PFSK-1 (cell line): ENCODE measurements around the gene INTS11.
A peak's percentile ranks its signal among the peaks of the same experiment; 100 is the strongest.

ENCODE experiments used
- FOXP2 ChIP-seq: optimal IDR thresholded peaks from 2 replicates; pipeline ENCODE3; 2011; ENCODE audit warnings: borderline replicate concordance, control low read depth, inconsistent platforms; ENCODE audit not compliant: insufficient read depth; ENCODE audit errors: extremely low read length, extremely low read depth
- POLR2AphosphoS5 ChIP-seq: IDR thresholded peaks from 2 replicates; pipeline ENCODE4 v1.6.1; 2012; ENCODE audit warnings: low read depth, mild to moderate bottlenecking, control low read depth, low read length, moderate library complexity
- SIN3A ChIP-seq: IDR thresholded peaks from 2 replicates; pipeline ENCODE4 v1.6.1; 2012; ENCODE audit warnings: mild to moderate bottlenecking, low read length, moderate library complexity, borderline replicate concordance; ENCODE audit not compliant: insufficient read depth
- TAF1 ChIP-seq: IDR thresholded peaks from 2 replicates; pipeline ENCODE4 v1.6.1; 2012; ENCODE audit warnings: low read length, control low read depth, borderline replicate concordance; ENCODE audit not compliant: insufficient read depth
- TF ChIP-seq, protein P1 (sequence below), 2 experiments: IDR thresholded peaks; 2 replicates each; pipeline versions ENCODE4 v1.6.1 to v1.8.0; 2011 to 2012; ENCODE audit warnings: low read depth in 2 of 2, low read length in 2 of 2, control low read depth in 1 of 2, inconsistent platforms in 1 of 2, mild to moderate bottlenecking in 1 of 2, moderate library complexity in 1 of 2; ENCODE audit not compliant: insufficient read depth in 1 of 2

The INTS11 gene

DNA sequence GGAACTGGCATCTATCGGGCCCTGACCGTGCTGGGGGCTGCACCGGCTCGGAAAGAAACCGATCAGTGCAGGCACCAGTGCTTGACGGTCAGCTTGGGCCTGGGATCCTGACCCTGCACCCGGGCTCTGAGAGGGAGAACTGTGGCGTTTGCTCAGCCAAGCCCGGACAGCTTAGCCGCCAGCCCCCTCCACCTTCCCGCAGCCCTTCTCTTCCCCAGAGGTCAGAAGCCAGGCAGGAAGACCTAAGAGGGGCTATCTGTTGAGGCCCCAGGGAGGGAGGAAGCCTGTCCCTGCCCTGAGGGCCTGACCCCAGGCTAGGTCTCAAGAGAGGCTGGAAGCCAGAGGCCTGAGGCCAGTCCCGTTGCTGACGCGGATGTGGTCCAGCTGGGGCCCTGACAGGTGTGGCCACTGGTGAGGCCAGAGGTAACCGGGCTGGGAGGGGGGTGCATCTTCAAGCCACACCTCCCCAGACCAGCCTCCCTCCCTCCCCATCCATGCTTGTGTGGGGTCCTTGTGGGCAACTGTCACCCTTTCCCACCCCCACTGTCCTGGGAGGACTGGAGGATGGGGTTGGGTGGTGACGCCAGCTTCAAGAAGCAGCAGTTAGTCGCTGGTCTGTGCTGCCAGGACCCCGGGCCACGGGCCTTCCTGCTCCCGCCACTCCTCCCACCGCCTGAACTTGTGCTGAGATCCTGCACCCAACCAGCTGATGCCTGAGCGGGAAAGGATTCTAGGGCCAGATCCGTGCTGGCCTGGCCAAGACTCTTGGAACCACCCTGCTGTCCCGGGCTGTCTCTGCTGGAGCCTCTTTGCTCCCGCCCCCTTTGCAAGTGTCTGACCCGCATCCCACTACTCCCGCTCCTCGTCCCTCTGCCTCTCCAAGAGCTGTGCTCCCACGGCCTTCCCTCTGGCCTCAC lies 27.3 kb upstream of the INTS11 start:
- TF ChIP-seq POLR2AphosphoS5 (peak; percentile 49), TAF1 (no peak)

DNA sequence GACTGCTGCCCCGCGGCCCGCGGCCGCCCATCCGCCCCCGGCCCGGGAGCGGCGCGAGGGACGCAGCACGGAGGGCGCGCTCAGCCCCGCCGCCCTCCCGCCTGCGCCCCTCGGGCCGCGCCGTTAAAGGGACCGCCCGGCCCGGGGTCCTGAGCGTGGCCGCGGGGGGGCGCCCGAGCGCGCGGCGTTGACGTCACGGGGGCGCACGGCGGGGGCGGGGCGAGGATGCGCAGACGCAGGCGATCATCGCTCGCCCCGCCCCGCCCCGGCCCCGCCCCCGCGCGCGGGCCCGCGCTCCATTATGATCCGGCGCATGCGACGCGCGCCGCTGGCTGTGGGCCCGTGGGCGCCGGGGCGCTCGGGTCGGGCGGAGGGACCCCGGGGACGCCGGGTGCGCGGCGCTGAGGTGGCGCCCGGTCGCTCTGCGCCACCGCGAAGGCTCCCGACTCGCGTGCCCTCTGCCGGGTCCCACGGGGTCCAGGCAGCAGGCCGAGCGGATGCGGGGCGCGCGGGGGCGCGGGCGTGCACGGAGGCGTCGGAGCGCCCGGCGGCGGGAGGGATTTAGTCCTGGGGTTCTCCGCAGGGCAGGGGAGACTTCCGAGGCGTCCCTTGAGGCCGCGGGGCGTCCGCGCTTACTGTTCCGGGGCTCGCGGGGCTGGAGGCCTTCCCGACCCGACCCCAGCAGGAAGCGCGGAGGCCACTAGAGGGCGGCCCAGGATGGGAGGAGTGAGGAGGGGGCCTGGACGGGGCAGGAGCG lies 25.0 kb upstream of the INTS11 start, which contains the start of gene DVL1:
DVL1 (minus strand) TSS at position 163 of the 757 bp plus-strand sequence. CDS start 353 bp downstream, outside the sequence.
- no peak for TF ChIP-seq TAF1
- no peak for TF ChIP-seq POLR2AphosphoS5
- TF ChIP-seq, protein P1, sequence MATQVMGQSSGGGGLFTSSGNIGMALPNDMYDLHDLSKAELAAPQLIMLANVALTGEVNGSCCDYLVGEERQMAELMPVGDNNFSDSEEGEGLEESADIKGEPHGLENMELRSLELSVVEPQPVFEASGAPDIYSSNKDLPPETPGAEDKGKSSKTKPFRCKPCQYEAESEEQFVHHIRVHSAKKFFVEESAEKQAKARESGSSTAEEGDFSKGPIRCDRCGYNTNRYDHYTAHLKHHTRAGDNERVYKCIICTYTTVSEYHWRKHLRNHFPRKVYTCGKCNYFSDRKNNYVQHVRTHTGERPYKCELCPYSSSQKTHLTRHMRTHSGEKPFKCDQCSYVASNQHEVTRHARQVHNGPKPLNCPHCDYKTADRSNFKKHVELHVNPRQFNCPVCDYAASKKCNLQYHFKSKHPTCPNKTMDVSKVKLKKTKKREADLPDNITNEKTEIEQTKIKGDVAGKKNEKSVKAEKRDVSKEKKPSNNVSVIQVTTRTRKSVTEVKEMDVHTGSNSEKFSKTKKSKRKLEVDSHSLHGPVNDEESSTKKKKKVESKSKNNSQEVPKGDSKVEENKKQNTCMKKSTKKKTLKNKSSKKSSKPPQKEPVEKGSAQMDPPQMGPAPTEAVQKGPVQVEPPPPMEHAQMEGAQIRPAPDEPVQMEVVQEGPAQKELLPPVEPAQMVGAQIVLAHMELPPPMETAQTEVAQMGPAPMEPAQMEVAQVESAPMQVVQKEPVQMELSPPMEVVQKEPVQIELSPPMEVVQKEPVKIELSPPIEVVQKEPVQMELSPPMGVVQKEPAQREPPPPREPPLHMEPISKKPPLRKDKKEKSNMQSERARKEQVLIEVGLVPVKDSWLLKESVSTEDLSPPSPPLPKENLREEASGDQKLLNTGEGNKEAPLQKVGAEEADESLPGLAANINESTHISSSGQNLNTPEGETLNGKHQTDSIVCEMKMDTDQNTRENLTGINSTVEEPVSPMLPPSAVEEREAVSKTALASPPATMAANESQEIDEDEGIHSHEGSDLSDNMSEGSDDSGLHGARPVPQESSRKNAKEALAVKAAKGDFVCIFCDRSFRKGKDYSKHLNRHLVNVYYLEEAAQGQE (IDR thresholded peaks at IDR 0.05; ENCODE audit: insufficient read depth in 1 of 2, low read depth in 2 of 2, low read length in 2 of 2), result no peak
- TF ChIP-seq FOXP2, result no peak
- no peak for TF ChIP-seq SIN3A

DNA sequence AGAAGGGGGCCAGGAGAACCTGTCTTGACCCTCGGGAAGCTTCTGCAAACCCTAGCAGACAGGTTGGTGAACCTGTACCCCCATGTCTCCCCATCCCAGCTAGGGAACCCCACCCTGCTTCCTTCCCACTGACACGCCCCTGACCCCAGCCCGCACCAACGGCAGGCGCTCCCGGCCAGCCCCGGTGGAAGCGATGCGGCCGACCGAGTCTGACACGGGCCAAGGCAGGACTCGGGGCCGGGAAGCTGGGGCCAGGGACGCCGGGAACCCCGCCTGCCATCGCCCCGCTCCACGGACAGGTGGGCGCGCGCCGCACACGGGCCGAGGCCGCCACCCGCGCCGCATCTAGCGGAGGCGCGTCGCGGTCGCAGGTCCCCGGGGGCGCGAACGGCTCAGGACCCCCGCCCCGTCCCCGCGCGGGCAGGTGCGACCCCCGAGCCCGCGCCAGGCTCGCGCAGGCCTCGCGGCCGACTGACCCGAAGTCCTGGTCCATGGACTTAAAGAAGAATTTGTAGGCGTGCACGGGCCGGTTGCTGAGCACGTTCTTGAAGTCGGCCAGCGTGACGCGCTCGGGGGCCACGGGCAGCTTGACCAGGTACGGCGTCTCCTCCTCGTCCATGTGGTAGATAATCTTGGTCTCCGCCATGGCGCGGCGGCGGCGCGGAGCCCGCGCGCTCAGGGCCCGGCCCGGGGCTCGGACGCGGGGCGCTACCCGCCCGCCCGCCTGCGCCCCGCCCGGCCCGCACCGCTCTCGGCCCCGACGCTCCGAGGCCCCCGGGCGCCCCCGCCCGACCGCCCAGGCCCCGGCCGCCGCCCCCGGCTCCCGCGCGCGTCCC lies 24.2 kb upstream of the INTS11 start:
- TF ChIP-seq SIN3A (no peak), POLR2AphosphoS5 (no peak), FOXP2 (no peak), TAF1 (no peak)
- TF ChIP-seq, protein P1 (IDR thresholded peaks at IDR 0.05; ENCODE audit: insufficient read depth in 1 of 2, low read depth in 2 of 2, low read length in 2 of 2), result no peak

DNA sequence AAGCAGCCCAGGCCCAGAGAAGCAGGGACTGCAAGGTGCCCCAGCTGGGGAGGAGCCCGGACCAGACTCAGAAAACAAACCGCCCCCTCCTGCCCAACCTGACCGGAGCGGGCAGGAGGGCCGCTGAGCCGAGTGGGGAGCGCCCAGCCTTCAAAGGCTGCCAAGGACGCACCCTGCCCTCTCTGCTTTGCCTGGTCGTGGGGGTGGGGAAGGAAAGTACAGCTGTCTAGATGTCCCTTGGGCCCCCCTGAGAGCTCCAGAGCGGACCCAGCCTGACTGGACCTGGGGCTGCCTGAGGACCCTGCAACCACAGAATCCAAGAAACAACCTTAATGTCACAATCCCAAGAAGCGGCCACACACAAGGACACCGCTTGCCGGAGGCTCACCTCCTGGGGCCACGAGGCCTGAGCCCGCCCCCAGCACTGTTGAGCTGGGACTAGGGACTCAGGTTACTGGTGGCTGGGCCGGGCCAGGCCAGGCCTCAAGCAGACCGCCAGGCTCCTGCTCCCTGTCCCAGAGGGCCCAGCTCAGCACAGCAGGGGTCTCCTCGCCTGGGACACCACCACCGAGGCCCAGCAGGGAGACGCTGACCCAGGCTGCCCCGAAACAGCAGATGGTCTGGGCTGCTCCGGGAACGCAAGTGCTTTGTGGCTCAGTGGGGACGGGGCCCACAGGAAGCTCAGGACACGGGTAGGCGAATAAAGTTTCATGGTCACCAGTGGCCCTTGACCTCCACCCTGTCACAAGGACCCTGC lies 23.4 kb upstream of the INTS11 start:
- TF ChIP-seq SIN3A, result no peak
- TF ChIP-seq, protein P1 (IDR thresholded peaks at IDR 0.05; ENCODE audit: insufficient read depth in 1 of 2, low read depth in 2 of 2, low read length in 2 of 2), result no peak
- no peak for TF ChIP-seq POLR2AphosphoS5
- no peak for TF ChIP-seq TAF1
- TF ChIP-seq FOXP2, result no peak
